WI38 (cell line): ENCODE data around the gene PLEKHA7.

Experiments used
- H3K4me3 ChIP-seq: 2 replicates; pipeline ENCODE4 v1.5.1; 2011; ENCODE audit warnings: low read depth, mild to moderate bottlenecking, control low read depth, low read length
- CTCF ChIP-seq: IDR thresholded peaks from 2 replicates; pipeline ENCODE4 v1.5.1; 2012; ENCODE audit warnings: low read depth, mild to moderate bottlenecking, control low read depth, low read length

The PLEKHA7 gene

GRCh38 chr11:16813126-16813525 is 201.1 kb downstream of the PLEKHA7 start:
- no peak for TF ChIP-seq CTCF
- no peak overlapping the region for H3K4me3 ChIP-seq

GRCh38 chr11:16812274-16812673 is 201.9 kb downstream of the PLEKHA7 start:
- H3K4me3 ChIP-seq: no peak overlapping the region
- TF ChIP-seq CTCF: no peak

DNA sequence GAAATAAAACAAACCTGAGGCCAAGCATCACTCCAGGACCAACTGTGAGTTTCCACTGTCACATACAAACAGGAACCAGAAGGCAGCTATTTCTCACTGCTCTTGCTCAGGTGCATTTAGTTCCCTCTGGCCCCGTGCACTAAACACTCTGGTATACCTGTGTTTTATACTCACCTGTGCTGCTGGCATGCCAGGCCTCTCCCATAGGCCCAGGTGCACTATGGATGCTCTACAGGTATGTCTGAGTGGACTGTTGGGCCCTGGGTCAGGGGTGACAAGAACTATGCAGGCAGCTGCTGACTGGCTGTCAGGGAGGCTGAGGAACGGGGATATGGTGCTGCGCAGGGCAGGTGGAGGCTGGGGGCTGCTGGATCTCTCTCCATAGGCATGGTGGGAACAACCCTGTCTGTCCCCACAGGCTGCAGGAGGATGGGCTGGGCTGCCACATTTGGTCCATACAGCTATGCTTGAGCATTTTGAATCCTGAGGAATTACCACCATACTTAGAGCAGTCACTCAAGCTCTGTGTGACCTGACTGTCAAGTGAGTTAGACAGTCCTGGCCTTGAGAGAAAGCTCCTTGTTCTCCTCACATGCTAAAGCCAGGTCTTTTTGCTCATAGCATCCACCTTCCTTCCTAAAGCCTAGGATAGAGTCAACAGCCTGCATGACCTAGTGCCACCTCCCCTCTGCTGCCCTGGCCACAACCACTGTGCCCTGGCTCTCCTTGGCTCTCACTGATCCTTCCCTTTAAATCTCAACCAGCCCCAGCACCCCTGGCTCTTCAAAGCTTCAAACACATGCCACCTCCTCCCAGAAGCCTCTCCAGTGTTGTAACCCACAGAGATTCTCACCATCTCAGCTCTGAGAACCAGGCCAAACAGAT is 202.8 kb downstream of the PLEKHA7 start:
- TF ChIP-seq CTCF: no peak

DNA sequence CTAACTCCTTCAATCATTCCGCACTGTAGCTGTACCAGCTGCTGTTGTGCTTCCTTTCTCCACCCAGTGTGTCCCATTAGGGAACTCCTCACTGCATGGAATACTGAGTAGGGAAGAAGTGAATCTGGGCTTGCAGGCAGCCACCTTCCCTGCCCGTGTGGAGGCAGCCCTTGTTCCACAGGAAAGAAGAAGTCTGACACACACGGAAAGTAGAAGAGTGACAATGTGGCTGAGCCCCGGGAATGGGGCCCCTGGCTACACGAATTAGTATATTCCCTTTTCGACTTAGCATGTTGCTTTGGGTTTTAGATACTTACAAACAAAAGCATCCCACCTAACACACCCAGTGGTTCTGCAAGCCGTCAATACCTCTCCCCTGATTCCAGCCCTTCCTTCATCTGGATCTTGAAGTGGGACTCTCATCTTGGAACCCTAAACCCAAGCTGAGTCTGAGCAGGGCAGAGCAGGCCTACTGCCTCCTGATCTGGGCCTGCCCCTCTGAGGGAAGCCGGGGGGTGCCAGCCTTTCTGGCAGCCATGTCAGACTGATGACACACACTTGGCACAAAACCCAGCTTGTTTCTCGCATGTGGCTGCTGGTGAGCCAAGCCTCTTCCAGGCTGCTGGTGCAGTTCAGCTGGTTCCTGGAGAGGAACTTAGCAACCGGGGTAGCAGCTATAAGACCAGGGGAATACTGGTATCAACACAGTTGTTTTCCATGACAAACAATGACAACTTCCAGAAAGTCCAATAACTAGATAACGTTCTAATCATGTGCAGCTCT is 204.1 kb downstream of the PLEKHA7 start:
- no peak for TF ChIP-seq CTCF
- no peak overlapping the region for H3K4me3 ChIP-seq

More for the DNA sequence above, 202.8 kb downstream of the PLEKHA7 start:
- H3K4me3 ChIP-seq: no peak overlapping the region

GRCh38 chr11:16807306-16807705 is 206.9 kb downstream of the PLEKHA7 start:
- no peak overlapping the region for H3K4me3 ChIP-seq
- TF ChIP-seq CTCF: no peak

GRCh38 chr11:16806791-16807190 is 207.4 kb downstream of the PLEKHA7 start:
- no peak overlapping the region for H3K4me3 ChIP-seq
- no peak for TF ChIP-seq CTCF

DNA sequence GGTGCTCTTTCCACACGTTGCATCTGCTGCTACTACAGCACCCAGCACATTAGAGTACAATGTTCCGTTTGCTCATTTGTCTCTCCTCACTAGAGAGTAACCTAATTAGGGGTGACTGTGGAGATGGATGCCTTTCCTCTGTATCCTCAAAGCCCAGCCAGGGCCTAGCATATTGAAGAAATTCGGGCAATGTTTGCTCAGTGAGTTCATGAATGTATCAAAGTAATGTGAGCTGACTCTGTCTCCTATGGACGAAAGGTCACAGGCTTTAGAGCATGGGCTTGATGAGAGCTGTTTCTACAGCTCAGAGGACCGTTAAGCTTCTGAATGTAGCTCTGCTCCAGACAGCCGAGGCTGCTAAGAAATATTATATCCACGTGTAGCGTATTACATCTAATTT is 208.3 kb downstream of the PLEKHA7 start:
- no peak overlapping the region for H3K4me3 ChIP-seq
- no peak for TF ChIP-seq CTCF
